Chondrocyte (in vitro differentiated cells): Measurements from ENCODE around the gene ZNF165. TPM values are rescaled to one million over a fixed set of nuclear protein-coding genes. Genes with fewer than 3 reads are reported as not detected.
A peak's percentile ranks its signal among the peaks of the same experiment; 100 is the strongest.
"Not testable (repeated sequence)": the region's sequence is repeated elsewhere in the genome, so short reads cannot be mapped to it uniquely, and the experiment has no call there.

ENCODE experiments used
- DNase-seq: peaks from one replicate; pipeline ENCODE4 v3.0.0; 2021; ENCODE audit warnings: mixed read lengths, low spot score
- H3K27ac Mint-ChIP-seq: one replicate; pipeline ENCODE4 v1.8.0; 2021; ENCODE audit warnings: mild to moderate bottlenecking, moderate library complexity, mixed read lengths; ENCODE audit not compliant: unreplicated experiment
- H3K27me3 Mint-ChIP-seq: 2 replicates; pipeline ENCODE4 v1.8.0; 2021; ENCODE audit warnings: low read depth, mixed read lengths
- H3K36me3 Mint-ChIP-seq: 2 replicates; pipeline ENCODE4 v1.8.0; 2021; ENCODE audit warnings: low read depth, mixed read lengths
- H3K4me1 Mint-ChIP-seq: 2 replicates; pipeline ENCODE4 v1.8.0; 2021; ENCODE audit warnings: low read depth, mild to moderate bottlenecking, mixed read lengths
- H3K4me3 Mint-ChIP-seq: one replicate; pipeline ENCODE4 v1.8.0; 2021; ENCODE audit warnings: mild to moderate bottlenecking, moderate library complexity, mixed read lengths; ENCODE audit not compliant: unreplicated experiment
- H3K9me3 Mint-ChIP-seq: 2 replicates; pipeline ENCODE4 v1.8.0; 2021; ENCODE audit warnings: low read depth, mixed read lengths
- total RNA-seq: library from RNA; stranded (reverse); gene quantifications from 3 replicates; pipeline ENCODE4 v1.2.1, GENCODE V29; 2021
- TF ChIP-seq, protein P1 (sequence below): fragments of 200-600 bp; sonication (generic); IDR thresholded peaks from 2 replicates; pipeline ENCODE4 v1.5.0; 2021; ENCODE audit warnings: antibody characterized with exemption, mild to moderate bottlenecking, moderate library complexity

The ZNF165 gene
- total RNA-seq, 1 donor from 2014 or later: 0.25 TPM

DNA sequence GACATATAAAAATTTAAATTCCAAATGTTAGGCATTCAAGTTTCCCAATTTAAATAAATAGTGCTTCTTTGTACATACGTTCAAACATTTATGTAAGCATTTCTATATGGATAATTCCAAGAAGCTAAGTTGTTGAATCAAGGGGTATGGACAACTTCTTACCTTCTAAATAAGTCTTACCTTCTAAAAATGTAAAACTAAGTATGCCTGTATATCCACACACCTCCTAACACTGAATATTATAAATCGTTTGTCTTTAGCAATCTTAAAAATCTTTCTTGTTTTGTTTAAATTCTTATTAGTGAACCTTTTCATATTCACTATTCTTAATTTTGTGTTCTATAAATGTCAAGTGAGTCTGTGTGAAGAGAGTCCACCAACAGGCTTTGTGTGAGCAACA, 41.5 kb downstream of the ZNF165 start:
- no peaks in the 10 kb centered on the region for H3K27me3 Mint-ChIP-seq
- H3K27ac Mint-ChIP-seq: no peak overlapping the region
- TF ChIP-seq, protein P1, sequence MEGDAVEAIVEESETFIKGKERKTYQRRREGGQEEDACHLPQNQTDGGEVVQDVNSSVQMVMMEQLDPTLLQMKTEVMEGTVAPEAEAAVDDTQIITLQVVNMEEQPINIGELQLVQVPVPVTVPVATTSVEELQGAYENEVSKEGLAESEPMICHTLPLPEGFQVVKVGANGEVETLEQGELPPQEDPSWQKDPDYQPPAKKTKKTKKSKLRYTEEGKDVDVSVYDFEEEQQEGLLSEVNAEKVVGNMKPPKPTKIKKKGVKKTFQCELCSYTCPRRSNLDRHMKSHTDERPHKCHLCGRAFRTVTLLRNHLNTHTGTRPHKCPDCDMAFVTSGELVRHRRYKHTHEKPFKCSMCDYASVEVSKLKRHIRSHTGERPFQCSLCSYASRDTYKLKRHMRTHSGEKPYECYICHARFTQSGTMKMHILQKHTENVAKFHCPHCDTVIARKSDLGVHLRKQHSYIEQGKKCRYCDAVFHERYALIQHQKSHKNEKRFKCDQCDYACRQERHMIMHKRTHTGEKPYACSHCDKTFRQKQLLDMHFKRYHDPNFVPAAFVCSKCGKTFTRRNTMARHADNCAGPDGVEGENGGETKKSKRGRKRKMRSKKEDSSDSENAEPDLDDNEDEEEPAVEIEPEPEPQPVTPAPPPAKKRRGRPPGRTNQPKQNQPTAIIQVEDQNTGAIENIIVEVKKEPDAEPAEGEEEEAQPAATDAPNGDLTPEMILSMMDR: no peak
- no peaks in the 10 kb centered on the region for H3K9me3 Mint-ChIP-seq
- H3K36me3 Mint-ChIP-seq: peaks cover 17% of the 10 kb centered on the region
- no peak for DNase-seq
- H3K4me3 Mint-ChIP-seq: no peak overlapping the region
- H3K4me1 Mint-ChIP-seq: peaks cover 19% of the 10 kb centered on the region

DNA sequence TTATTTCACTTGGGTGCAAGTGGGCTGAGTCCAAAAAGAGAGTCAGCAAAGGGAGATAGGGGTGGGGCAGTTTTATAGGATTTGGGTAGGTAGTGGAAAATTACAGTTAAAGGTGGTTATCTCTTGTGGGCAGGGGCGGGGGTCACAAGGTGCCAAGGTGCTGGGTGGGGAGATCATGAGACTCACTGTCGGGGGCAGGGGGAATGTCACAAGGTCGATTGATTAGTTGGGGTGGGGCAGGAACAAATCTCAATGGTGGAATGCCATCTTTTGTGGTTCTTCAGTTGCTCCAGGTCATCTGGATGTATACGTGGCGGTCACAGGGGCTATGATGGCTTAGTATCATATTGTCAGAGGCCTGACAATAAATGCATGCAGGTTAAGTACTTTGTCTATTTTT, 41.9 kb downstream of the ZNF165 start:
- H3K4me3 Mint-ChIP-seq, H3K9me3 Mint-ChIP-seq, H3K27ac Mint-ChIP-seq, DNase-seq, H3K27me3 Mint-ChIP-seq: not testable (repeated sequence)
- peaks cover 17% of the 10 kb centered on the region for H3K36me3 Mint-ChIP-seq
- peaks cover 19% of the 10 kb centered on the region for H3K4me1 Mint-ChIP-seq

DNA sequence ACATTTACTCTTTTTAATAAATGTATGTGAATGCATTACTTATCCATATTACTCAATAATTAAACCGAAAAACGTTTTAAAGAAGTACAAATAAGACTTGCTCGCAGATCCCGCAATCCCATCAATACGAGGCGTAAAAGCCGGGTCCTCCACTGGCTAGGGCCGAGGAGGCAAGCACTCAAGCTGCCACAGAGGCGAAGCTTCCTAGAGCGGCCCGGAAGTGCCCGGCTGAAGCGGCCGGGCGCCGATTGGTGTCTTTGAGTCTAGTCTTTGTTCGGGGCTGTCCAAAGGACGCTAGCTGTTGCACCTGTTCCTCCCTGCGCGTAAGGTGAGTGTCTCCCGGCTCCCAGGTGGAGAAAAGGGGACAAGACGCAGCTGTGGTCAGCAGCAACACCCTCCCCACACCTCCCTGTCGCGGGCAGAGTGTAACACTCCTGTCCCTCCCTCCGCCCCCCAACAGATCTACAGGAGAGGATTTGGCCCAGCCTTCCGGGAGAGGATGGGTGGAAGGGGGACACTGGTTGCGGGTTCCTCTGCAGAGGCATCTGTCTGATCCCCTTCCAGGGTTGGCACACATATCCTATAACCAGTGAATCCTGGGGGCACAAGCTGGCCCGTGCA, 44.1 kb downstream of the ZNF165 start, which contains the start of gene ZSCAN16:
Gene ZSCAN16, plus strand, starts transcription at position 260 of the 621 bp plus-strand sequence. CDS start 835 bp downstream, outside the sequence.
- TF ChIP-seq, protein P1: no peak
- peak within 1 kb of the TSS; percentile 84 for H3K27ac Mint-ChIP-seq
- H3K9me3 Mint-ChIP-seq: no peaks in the 10 kb centered on the region
- DNase-seq: no peak
- peaks cover 19% of the 10 kb centered on the region for H3K4me1 Mint-ChIP-seq
- peaks cover 13% of the 10 kb centered on the region for H3K36me3 Mint-ChIP-seq
- no peaks in the 10 kb centered on the region for H3K27me3 Mint-ChIP-seq
- peak within 1 kb of the TSS; percentile 95 for H3K4me3 Mint-ChIP-seq

DNA sequence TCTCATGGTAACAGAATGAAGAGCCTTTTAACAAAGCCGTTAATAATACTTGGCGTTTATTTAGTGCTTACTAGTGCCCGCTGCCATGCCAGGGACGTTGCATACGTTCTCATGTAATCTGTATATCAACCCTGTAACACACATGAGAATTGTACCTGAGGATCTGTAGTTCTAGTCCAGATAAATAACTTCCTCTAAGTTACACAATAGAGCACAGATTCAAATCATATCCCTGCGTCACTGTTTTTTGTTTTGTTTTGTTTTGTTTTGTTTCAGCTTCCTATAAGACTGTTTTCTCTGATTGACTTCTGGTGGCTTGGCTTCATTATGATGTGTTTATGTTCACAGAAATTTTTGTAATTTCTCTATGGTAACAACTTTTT, 44.6 kb downstream of the ZNF165 start:
- peak overlapping the region; percentile 95 for H3K4me3 Mint-ChIP-seq
- TF ChIP-seq, protein P1: no peak
- no peak for DNase-seq
- H3K36me3 Mint-ChIP-seq: peaks cover 13% of the 10 kb centered on the region
- no peaks in the 10 kb centered on the region for H3K27me3 Mint-ChIP-seq
- no peaks in the 10 kb centered on the region for H3K9me3 Mint-ChIP-seq
- peaks cover 19% of the 10 kb centered on the region for H3K4me1 Mint-ChIP-seq
- peak overlapping the region; percentile 84 for H3K27ac Mint-ChIP-seq

DNA sequence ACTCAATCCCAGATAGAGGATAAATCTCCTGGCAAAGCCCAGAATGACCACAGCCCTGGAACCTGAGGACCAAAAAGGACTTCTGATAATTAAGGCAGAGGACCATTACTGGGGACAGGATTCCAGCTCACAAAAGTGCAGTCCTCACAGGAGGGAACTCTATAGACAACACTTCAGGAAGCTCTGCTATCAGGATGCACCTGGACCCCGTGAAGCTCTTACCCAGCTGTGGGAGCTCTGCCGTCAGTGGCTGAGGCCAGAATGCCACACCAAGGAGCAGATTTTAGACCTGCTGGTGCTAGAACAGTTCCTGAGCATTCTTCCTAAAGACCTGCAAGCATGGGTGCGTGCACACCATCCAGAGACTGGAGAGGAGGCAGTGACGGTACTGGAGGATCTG, 45.0 kb downstream of the ZNF165 start:
- Mint-ChIP-seq H3K27ac (peak overlapping the region; percentile 84), H3K27me3 (no peaks in the 10 kb centered on the region), H3K4me1 (peaks cover 19% of the 10 kb centered on the region), H3K9me3 (no peaks in the 10 kb centered on the region), H3K36me3 (peaks cover 9% of the 10 kb centered on the region), H3K4me3 (peak overlapping the region; percentile 95)
- no peak for DNase-seq
- TF ChIP-seq, protein P1: no peak

DNA sequence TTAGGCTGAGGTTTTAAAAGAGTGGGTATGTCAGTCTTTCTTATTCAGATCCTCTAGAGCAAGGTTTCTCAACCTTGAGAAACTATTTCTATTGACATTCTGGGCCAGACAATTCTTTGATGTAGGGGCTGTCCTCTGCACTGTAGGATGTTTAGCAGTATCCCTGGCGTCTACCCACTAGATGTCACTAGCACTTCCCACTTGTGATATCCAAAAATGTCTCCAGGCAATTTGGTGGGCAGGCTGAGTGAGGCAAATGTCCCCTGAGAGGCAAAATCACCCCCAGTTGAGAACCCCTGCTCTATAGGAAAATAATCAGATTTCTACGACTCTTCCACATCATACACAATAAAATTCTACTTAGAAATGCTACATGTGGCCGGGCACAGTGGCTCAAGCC, 53.6 kb downstream of the ZNF165 start:
- no peak for DNase-seq
- no peak overlapping the region for H3K4me3 Mint-ChIP-seq

More for the DNA sequence above, 53.6 kb downstream of the ZNF165 start:
- Mint-ChIP-seq H3K36me3 (peaks cover 3% of the 10 kb centered on the region), H3K27me3 (no peaks in the 10 kb centered on the region), H3K27ac (peak overlapping the region; percentile 53), H3K4me1 (peaks cover 44% of the 10 kb centered on the region), H3K9me3 (no peaks in the 10 kb centered on the region)
- TF ChIP-seq, protein P1: peak; percentile 77
